IMR-90 (cell line): Measurements from ENCODE around the gene TP53I11. TPM values are rescaled to one million over a fixed set of nuclear protein-coding genes. Genes with fewer than 3 reads are reported as not detected.

Experiments used
- ATAC-seq: fragments of 200-7000 bp; cut with Tn5 transposase; 2 replicates; pipeline ENCODE4 v1.9.1; 2020; ENCODE audit warnings: low read depth, mild to moderate bottlenecking, moderate library complexity
- BruUV-seq: library from RNA; stranded (reverse); fragments of 400-500 nt; replicated peaks from 2 replicates; lab custom pipeline; 2021; lab: Mats Ljungman, UMichigan
- CTCF ChIA-PET: fragments of 300-600 bp; formaldehyde crosslinking; extraction: SDS; loops from one replicate; lab custom pipeline; 2021; ENCODE audit warnings: antibody characterized with exemption; lab: Yijun Ruan, JAX
- POLR2A ChIA-PET: fragments of 300-600 bp; sonication (Branson Sonifier 250); formaldehyde crosslinking; loops from one replicate; lab custom pipeline; 2022; ENCODE audit warnings: antibody characterized with exemption; ENCODE audit not compliant: unreplicated experiment; lab: Charles Lee
- DNase-seq: peaks from one replicate; pipeline ENCODE4 v3.0.0; 2013
- H2AFZ ChIP-seq: replicated peaks from 2 replicates; pipeline ENCODE3; 2013; ENCODE audit warnings: low read length, mild to moderate bottlenecking; ENCODE audit not compliant: poor library complexity
- H2AK5ac ChIP-seq: 2 replicates; pipeline ENCODE4 v1.6.1; 2013; ENCODE audit warnings: low read depth, low read length, inconsistent platforms
- H2AK9ac ChIP-seq: replicated peaks from 2 replicates; pipeline ENCODE3; 2013; ENCODE audit warnings: mild to moderate bottlenecking, low read depth, low read length, moderate library complexity; ENCODE audit not compliant: poor library complexity
- H2BK120ac ChIP-seq: 2 replicates; pipeline ENCODE4 v1.6.1; 2013; ENCODE audit warnings: low read depth, low read length, inconsistent platforms
- H2BK15ac ChIP-seq: 3 replicates; pipeline ENCODE4 v1.6.1; 2013; ENCODE audit warnings: low read depth, low read length, inconsistent platforms
- H2BK20ac ChIP-seq: 2 replicates; pipeline ENCODE4 v1.6.1; 2013; ENCODE audit warnings: low read depth, mild to moderate bottlenecking, inconsistent platforms, low read length, moderate library complexity
- H2BK5ac ChIP-seq: 2 replicates; pipeline ENCODE4 v1.6.1; 2013; ENCODE audit warnings: mild to moderate bottlenecking, low read depth, low read length, inconsistent platforms; ENCODE audit not compliant: poor library complexity, severe bottlenecking
- H3K14ac ChIP-seq: replicated peaks from 2 replicates; pipeline ENCODE4 v1.6.1; 2013; ENCODE audit warnings: low read depth, low read length, inconsistent platforms
- H3K18ac ChIP-seq: 2 replicates; pipeline ENCODE4 v1.6.1; 2013; ENCODE audit warnings: low read depth, low read length, control low read depth
- H3K23ac ChIP-seq: 2 replicates; pipeline ENCODE4 v1.6.1; 2013; ENCODE audit warnings: low read depth, low read length, inconsistent platforms
- H3K27ac ChIP-seq: 2 replicates; pipeline ENCODE4 v1.5.1; 2013; ENCODE audit warnings: mild to moderate bottlenecking, control low read depth, low read length; ENCODE audit not compliant: insufficient read depth
- H3K27me3 ChIP-seq: 2 replicates; pipeline ENCODE4 v1.6.1; 2013; ENCODE audit warnings: low read length; ENCODE audit not compliant: control insufficient read depth, insufficient read depth
- H3K36me3 ChIP-seq: 2 replicates; pipeline ENCODE4 v1.6.1; 2013; ENCODE audit warnings: low read length, mixed read lengths; ENCODE audit not compliant: control insufficient read depth, insufficient read depth
- H3K4ac ChIP-seq: 2 replicates; pipeline ENCODE4 v1.6.1; 2013; ENCODE audit warnings: low read depth, low read length, inconsistent platforms
- H3K4me1 ChIP-seq: 2 replicates; pipeline ENCODE4 v1.6.1; 2013; ENCODE audit warnings: low read length, mixed read lengths; ENCODE audit not compliant: control insufficient read depth, insufficient read depth
- H3K4me2 ChIP-seq: 2 replicates; pipeline ENCODE4 v1.6.1; 2013; ENCODE audit warnings: low read depth, mild to moderate bottlenecking, control low read depth, low read length, moderate library complexity
- H3K4me3 ChIP-seq: 2 replicates; pipeline ENCODE4 v1.5.1; 2013; ENCODE audit warnings: low read depth, mild to moderate bottlenecking, control low read depth, low read length, moderate library complexity; ENCODE audit not compliant: insufficient read depth
- H3K56ac ChIP-seq: 2 replicates; pipeline ENCODE4 v1.6.1; 2013; ENCODE audit warnings: low read length, inconsistent platforms; ENCODE audit not compliant: insufficient read depth; ENCODE audit errors: extremely low read depth
- H3K79me1 ChIP-seq, 2 experiments: 2 replicates each; pipeline ENCODE4 v1.6.1; 2013; ENCODE audit warnings: low read length in 2 of 2, inconsistent platforms in 1 of 2, low read depth in 1 of 2
- H3K9ac ChIP-seq: 2 replicates; pipeline ENCODE4 v1.6.1; 2013; ENCODE audit warnings: low read depth, low read length, control low read depth
- H3K9me1 ChIP-seq: 2 replicates; pipeline ENCODE4 v1.6.1; 2013; ENCODE audit warnings: low read length, inconsistent platforms; ENCODE audit not compliant: insufficient read depth
- H3K9me3 ChIP-seq: 2 replicates; pipeline ENCODE4 v1.6.1; 2013; ENCODE audit warnings: low read length; ENCODE audit not compliant: control insufficient read depth, insufficient read depth
- H4K20me1 ChIP-seq: 2 replicates; pipeline ENCODE4 v1.6.1; 2013; ENCODE audit warnings: low read length, inconsistent platforms; ENCODE audit not compliant: insufficient read depth
- H4K5ac ChIP-seq: 2 replicates; pipeline ENCODE4 v1.6.1; 2013; ENCODE audit warnings: mild to moderate bottlenecking, low read depth, low read length, control low read depth
- H4K8ac ChIP-seq, 2 experiments: 2 replicates each; pipeline ENCODE4 v1.6.1; 2013; ENCODE audit warnings: low read depth in 2 of 2, low read length in 2 of 2, control low read depth in 1 of 2, inconsistent platforms in 1 of 2
- H4K91ac ChIP-seq: 2 replicates; pipeline ENCODE4 v1.6.1; 2013; ENCODE audit warnings: low read depth, low read length, inconsistent platforms; ENCODE audit not compliant: insufficient read depth
- CEBPB ChIP-seq: IDR thresholded peaks from 2 replicates; pipeline ENCODE4 v1.6.1; 2012; ENCODE audit warnings: low read depth, low read length, improper control_type of control experiment
- CHD1 ChIP-seq: IDR thresholded peaks from 2 replicates; pipeline ENCODE4 v1.6.1; 2012; ENCODE audit warnings: low read depth, low read length, improper control_type of control experiment
- MAZ ChIP-seq: IDR thresholded peaks from 2 replicates; pipeline ENCODE4 v1.6.1; 2012; ENCODE audit warnings: low read depth, mild to moderate bottlenecking, low read length, improper control_type of control experiment, moderate library complexity, borderline replicate concordance
- POLR2A ChIP-seq: IDR thresholded peaks from 2 replicates; pipeline ENCODE4 v1.6.1; 2012; ENCODE audit warnings: mild to moderate bottlenecking, low read depth, low read length
- RCOR1 ChIP-seq: IDR thresholded peaks from 2 replicates; pipeline ENCODE4 v1.6.1; 2012; ENCODE audit warnings: mild to moderate bottlenecking, low read length, improper control_type of control experiment; ENCODE audit not compliant: insufficient replicate concordance
- RFX5 ChIP-seq: IDR thresholded peaks from 2 replicates; pipeline ENCODE4 v1.8.0; 2012; ENCODE audit warnings: low read depth, mild to moderate bottlenecking, low read length, moderate library complexity
- SMC3 ChIP-seq: fragments of 150-350 bp; IDR thresholded peaks from 2 replicates; pipeline ENCODE4 v1.6.1; 2016; ENCODE audit warnings: low read depth, mild to moderate bottlenecking, antibody characterized with exemption, low read length, moderate library complexity
- WGBS, 2 experiments: methylation state at CpG; one replicate each; pipeline versions ENCODE4 v1.1.5 to v1.1.7; 2013; ENCODE audit warnings: missing lambda C conversion rate in 2 of 2; ENCODE audit not compliant: insufficient read length in 1 of 2; ENCODE audit errors: extremely low coverage in 2 of 2; 5-methylcytosine and 5-hydroxymethylcytosine counted together
- dilution Hi-C: fragments of 300-500 bp; cut with HindIII; formaldehyde crosslinking; loops from one replicate; pipeline ENCODE4 v1.14.3; 2018; ENCODE audit warnings: low sequenced_read_pairs; ENCODE audit not compliant: unreplicated experiment
- in situ Hi-C: fragments of 300-500 bp; cut with MboI; formaldehyde crosslinking; loops from 3 replicates; pipeline ENCODE4 v1.14.3; 2019; ENCODE audit warnings: low sequenced_read_pairs, inconsistent platforms, mixed read lengths
- intact Hi-C: fragments of 100-400 bp; cut with micrococcal nuclease; formaldehyde crosslinking; loops from 2 replicates; pipeline ENCODE4 v1.10.0; 2022
- polyA plus RNA-seq, 3 experiments: library from polyadenylated mRNA; depleted of rRNA; stranded (reverse); fragments of >200 nt; gene quantifications; 2 replicates each; pipeline ENCODE4 v1.2.3, GENCODE V29; 2012; ENCODE audit warnings: low replicate concordance in 1 of 3
- total RNA-seq: library from RNA; depleted of rRNA; stranded (reverse); fragments of >200 nt; gene quantifications from 2 replicates; pipeline ENCODE4 v1.2.3, GENCODE V29; 2012
- TF ChIP-seq, protein P1 (sequence below): fragments of 150-350 bp; IDR thresholded peaks from 2 replicates; pipeline ENCODE4 v1.6.1; 2017; ENCODE audit warnings: mild to moderate bottlenecking, antibody characterized with exemption, low read length, low read depth
- TF ChIP-seq, protein P2 (sequence below): fragments of 150-350 bp; IDR thresholded peaks from 2 replicates; pipeline ENCODE4 v1.6.1; 2016; ENCODE audit warnings: low read depth, mild to moderate bottlenecking, low read length, moderate library complexity, borderline replicate concordance
- TF ChIP-seq, protein P3 (sequence below): conservative IDR thresholded peaks from 2 replicates; pipeline ENCODE4 v1.5.1; 2012; ENCODE audit warnings: mild to moderate bottlenecking, low read depth, low read length, improper control_type of control experiment

TP53I11 gene
- total and polyA plus RNA-seq, 2 of the 4 experiments (the other 2 are of a cell fraction) = 3.9 to 22.0 TPM

DNA sequence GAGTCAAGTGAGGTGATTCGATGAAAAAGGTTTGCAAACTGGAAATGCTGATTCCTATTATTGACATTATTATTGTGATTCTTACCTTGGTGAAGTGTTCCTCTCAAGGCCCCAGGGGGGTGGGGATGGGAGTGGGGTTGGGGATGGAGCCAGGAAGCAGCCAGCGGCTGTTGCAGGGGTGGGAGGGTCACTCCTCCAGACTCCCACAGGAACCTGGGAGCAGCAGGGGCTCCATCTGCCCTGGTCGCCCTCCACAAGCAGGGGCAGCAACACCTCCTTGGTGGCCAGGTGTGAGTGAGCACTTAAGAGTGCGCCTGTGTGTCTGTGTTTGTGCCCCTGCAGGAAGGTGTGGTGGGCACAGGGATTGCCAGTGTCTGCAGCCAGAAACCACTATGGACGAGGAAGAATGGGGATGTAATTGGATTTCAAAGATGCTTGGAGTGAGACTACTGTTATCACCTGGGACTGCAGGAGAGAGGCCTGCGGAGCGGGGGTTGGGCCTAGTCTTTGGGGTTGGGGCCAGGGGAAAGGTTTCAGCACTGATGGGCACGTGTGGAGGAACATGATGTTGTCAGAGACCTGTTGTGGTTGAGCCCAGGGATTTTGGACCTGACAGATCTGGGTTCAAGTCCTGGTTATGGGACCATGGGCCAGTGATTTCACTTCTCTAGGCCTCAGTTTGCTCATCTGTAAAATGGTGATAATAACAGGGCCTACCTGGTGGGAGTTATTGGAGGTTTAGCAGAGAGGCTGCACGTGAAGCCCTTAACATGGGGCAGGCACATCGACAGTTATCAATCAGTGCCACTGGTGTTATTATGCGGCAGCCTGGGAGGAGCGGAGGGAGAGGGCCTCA, 3.6 kb upstream of the TP53I11 start (continued):
- TF ChIP-seq, protein P1, sequence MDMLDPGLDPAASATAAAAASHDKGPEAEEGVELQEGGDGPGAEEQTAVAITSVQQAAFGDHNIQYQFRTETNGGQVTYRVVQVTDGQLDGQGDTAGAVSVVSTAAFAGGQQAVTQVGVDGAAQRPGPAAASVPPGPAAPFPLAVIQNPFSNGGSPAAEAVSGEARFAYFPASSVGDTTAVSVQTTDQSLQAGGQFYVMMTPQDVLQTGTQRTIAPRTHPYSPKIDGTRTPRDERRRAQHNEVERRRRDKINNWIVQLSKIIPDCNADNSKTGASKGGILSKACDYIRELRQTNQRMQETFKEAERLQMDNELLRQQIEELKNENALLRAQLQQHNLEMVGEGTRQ = no peak
- no peak for TF ChIP-seq POLR2A

DNA sequence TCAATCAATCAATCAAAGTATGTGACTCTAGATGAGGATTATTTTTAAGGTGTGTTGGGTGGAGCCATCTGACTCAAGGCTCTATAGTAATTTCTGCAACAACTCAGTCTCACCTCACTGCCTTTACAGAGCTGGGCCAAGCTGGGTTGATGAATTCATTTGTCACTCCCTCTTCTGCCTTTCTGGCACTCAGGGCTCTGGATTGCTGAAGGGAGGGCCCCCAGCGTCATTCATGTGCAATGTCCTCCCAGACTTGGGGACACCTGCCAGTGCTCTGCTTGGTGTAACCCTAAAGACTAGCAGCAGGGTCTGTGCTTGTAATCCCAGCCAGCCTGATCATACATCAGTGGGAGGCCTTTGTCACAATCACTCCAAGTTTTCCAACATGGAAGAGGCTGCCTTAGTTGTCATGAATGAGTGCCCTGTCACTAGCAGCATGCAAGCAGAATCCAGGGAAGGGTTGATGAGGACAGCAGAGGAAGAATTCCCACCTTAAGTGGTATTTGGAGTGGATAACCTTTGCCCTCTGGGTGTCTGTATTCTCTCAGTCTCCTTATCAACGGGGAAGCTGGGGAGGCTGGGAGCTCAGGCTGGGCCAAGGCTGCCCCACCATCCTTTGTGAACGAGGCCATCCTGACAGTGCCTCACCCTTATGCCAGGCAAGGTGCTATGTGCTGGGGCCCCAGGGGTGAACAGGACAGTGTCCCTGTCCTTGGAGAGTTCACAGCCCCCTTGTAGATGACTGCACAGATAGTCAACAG, 2.0 kb upstream of the TP53I11 start:
- Histone ChIP-seq H2AK5ac (no peak overlapping the region; the same call in 1 of the 2 replicates), H3K79me1 (peaks cover 6 to 19% of the 10 kb centered on the region in 2 experiments), H3K36me3 (no peaks in the 10 kb centered on the region), H3K9ac (no peak overlapping the region), H3K9me3 (no peaks in the 10 kb centered on the region), H2AFZ (peak overlapping the region; percentile 26), H3K4me2 (no peak overlapping the region), H3K56ac (no peak overlapping the region), H4K91ac (no peak overlapping the region), H2BK20ac (no peak overlapping the region), H3K4me1 (peaks cover 11% of the 10 kb centered on the region), H3K4ac (no peak overlapping the region), H3K9me1 (peaks cover 8% of the 10 kb centered on the region), H3K23ac (no peak overlapping the region), H3K18ac (no peak overlapping the region), H2BK5ac (no peak overlapping the region), H2BK120ac (no peak overlapping the region), H3K4me3 (no peak overlapping the region), H2BK15ac (no peak overlapping the region), H2AK9ac (no peak overlapping the region), H3K27me3 (peaks cover 8% of the 10 kb centered on the region; the same call in 1 of the 2 replicates), H3K27ac (no peak overlapping the region), H4K20me1 (peaks cover 15% of the 10 kb centered on the region; the same call in 1 of the 2 replicates), H4K5ac (no peak overlapping the region), H4K8ac (no peak overlapping the region), H3K14ac (no peak overlapping the region)
- in situ Hi-C loops = no loop called here
- BruUV-seq = no TSS peak
- DNase-seq = no peak
- intact Hi-C loops = no loop called here
- no CpG with 5 or more reads among the region's 3 CpGs for WGBS, 2 experiments
- no peak for ATAC-seq
- dilution Hi-C loops = no loop called here
- ChIA-PET CTCF (no interaction called here), POLR2A (no interaction called here)
- TF ChIP-seq, protein P2, sequence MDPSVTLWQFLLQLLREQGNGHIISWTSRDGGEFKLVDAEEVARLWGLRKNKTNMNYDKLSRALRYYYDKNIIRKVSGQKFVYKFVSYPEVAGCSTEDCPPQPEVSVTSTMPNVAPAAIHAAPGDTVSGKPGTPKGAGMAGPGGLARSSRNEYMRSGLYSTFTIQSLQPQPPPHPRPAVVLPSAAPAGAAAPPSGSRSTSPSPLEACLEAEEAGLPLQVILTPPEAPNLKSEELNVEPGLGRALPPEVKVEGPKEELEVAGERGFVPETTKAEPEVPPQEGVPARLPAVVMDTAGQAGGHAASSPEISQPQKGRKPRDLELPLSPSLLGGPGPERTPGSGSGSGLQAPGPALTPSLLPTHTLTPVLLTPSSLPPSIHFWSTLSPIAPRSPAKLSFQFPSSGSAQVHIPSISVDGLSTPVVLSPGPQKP = no peak
- TF ChIP-seq, protein P3, sequence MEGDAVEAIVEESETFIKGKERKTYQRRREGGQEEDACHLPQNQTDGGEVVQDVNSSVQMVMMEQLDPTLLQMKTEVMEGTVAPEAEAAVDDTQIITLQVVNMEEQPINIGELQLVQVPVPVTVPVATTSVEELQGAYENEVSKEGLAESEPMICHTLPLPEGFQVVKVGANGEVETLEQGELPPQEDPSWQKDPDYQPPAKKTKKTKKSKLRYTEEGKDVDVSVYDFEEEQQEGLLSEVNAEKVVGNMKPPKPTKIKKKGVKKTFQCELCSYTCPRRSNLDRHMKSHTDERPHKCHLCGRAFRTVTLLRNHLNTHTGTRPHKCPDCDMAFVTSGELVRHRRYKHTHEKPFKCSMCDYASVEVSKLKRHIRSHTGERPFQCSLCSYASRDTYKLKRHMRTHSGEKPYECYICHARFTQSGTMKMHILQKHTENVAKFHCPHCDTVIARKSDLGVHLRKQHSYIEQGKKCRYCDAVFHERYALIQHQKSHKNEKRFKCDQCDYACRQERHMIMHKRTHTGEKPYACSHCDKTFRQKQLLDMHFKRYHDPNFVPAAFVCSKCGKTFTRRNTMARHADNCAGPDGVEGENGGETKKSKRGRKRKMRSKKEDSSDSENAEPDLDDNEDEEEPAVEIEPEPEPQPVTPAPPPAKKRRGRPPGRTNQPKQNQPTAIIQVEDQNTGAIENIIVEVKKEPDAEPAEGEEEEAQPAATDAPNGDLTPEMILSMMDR = no peak
- no peak for TF ChIP-seq SMC3
- no peak for TF ChIP-seq RCOR1
- no peak for TF ChIP-seq RFX5
- no peak for TF ChIP-seq CEBPB
- TF ChIP-seq CHD1 = no peak
- no peak for TF ChIP-seq MAZ
- no peak for TF ChIP-seq POLR2A
